ENCODE results near the gene R3HDML. TPM values are rescaled to one million over a fixed set of nuclear protein-coding genes. Genes with fewer than 3 reads are reported as not detected.
"Not testable (repeated sequence)": the region's sequence is repeated elsewhere in the genome, so short reads cannot be mapped to it uniquely, and the experiment has no call there.

R3HDML gene
- total RNA-seq, 4 donors from 2014 or later: not detected

GRCh38 chr20:44344723-44345122 is 7.9 kb downstream of the R3HDML start:
- no peak for TF ChIP-seq POLR2A (IDR thresholded peaks at IDR 0.05)
- TF ChIP-seq CTCF (IDR thresholded peaks at IDR 0.05 in 4 of 5, conservative IDR thresholded peaks at IDR 0.05 in 1 of 5): no peak
- intact Hi-C loops (cut with DNase I; ENCODE audit: low total_unique reads) (no loop called here), in situ Hi-C loops (cut with MboI; ENCODE audit: low sequenced_read_pairs in 4 of 4) (no loop called here)
- no peaks in the 10 kb centered on the region for H3K27me3 ChIP-seq
- no peak overlapping the region for H3K27ac ChIP-seq
- H3K4me3 ChIP-seq: no peak overlapping the region
- no peak for DNase-seq
- no peak for ATAC-seq
- H3K9me3 ChIP-seq: no peaks in the 10 kb centered on the region
- no peaks in the 10 kb centered on the region for H3K4me1 ChIP-seq
- H3K36me3 ChIP-seq: no peaks in the 10 kb centered on the region

- no peak for ATAC-seq
Measured at GRCh38 chr20:44345147-44345546, 8.3 kb downstream of the R3HDML start.

GRCh38 chr20:44345941-44346340 is 9.1 kb downstream of the R3HDML start:
- in situ Hi-C loops (cut with MboI; ENCODE audit: low sequenced_read_pairs in 4 of 4); DNase-seq; H3K9me3 ChIP-seq; H3K4me1 ChIP-seq; H3K27ac ChIP-seq; H3K36me3 ChIP-seq; H3K27me3 ChIP-seq; intact Hi-C loops (cut with DNase I; ENCODE audit: low total_unique reads); H3K4me3 ChIP-seq; ATAC-seq: not testable (repeated sequence)

More at GRCh38 chr20:44345147-44345546, 8.3 kb downstream of the R3HDML start:
- Histone ChIP-seq H3K36me3 (no peaks in the 10 kb centered on the region), H3K27ac (no peak overlapping the region), H3K9me3 (no peaks in the 10 kb centered on the region), H3K4me1 (no peaks in the 10 kb centered on the region), H3K4me3 (no peak overlapping the region), H3K27me3 (no peaks in the 10 kb centered on the region)
- DNase-seq: no peak
- in situ Hi-C loops (cut with MboI; ENCODE audit: low sequenced_read_pairs in 4 of 4) (no loop called here), intact Hi-C loops (cut with DNase I; ENCODE audit: low total_unique reads) (no loop called here)
- TF ChIP-seq CTCF (IDR thresholded peaks at IDR 0.05 in 4 of 5, conservative IDR thresholded peaks at IDR 0.05 in 1 of 5) (no peak), POLR2A (IDR thresholded peaks at IDR 0.05) (no peak)

GRCh38 chr20:44348168-44348659 is 11.4 kb downstream of the R3HDML start:
- Histone ChIP-seq H3K9me3 (no peaks in the 10 kb centered on the region), H3K36me3 (no peaks in the 10 kb centered on the region), H3K27me3 (no peaks in the 10 kb centered on the region), H3K4me1 (no peaks in the 10 kb centered on the region), H3K4me3 (no peak overlapping the region), H3K27ac (no peak overlapping the region)
- DNase-seq: no peak
- no peak for TF ChIP-seq POLR2A (IDR thresholded peaks at IDR 0.05)
- no peak for TF ChIP-seq CTCF (IDR thresholded peaks at IDR 0.05 in 4 of 5, conservative IDR thresholded peaks at IDR 0.05 in 1 of 5)
- intact Hi-C loops (cut with DNase I; ENCODE audit: low total_unique reads): no loop called here
- in situ Hi-C loops (cut with MboI; ENCODE audit: low sequenced_read_pairs in 4 of 4): no loop called here
- no peak for ATAC-seq

GRCh38 chr20:44349349-44349748 is 12.5 kb downstream of the R3HDML start:
- Histone ChIP-seq H3K4me3 (no peak overlapping the region), H3K9me3 (no peaks in the 10 kb centered on the region), H3K4me1 (no peaks in the 10 kb centered on the region), H3K27ac (no peak overlapping the region), H3K27me3 (peaks cover 0 to 2% (median 0%) of the 10 kb centered on the region in 3 donors), H3K36me3 (no peaks in the 10 kb centered on the region)
- TF ChIP-seq CTCF (IDR thresholded peaks at IDR 0.05 in 4 of 5, conservative IDR thresholded peaks at IDR 0.05 in 1 of 5) (no peak), POLR2A (IDR thresholded peaks at IDR 0.05) (no peak)
- DNase-seq: no peak
- in situ Hi-C loops (cut with MboI; ENCODE audit: low sequenced_read_pairs in 4 of 4): no loop called here
- no peak for ATAC-seq
- intact Hi-C loops (cut with DNase I; ENCODE audit: low total_unique reads): no loop called here
